GM12892 (cell line): ENCODE measurements around the gene FAM163B.

Source experiments
- POLR2A ChIP-seq: IDR thresholded peaks from 2 replicates; pipeline ENCODE4 v1.6.1; 2011; ENCODE audit warnings: low read depth, low read length, control low read depth
- POLR2AphosphoS5 ChIP-seq: IDR thresholded peaks from 2 replicates; pipeline ENCODE4 v1.6.1; 2011; ENCODE audit warnings: low read depth, low read length, control low read depth
- TAF1 ChIP-seq: IDR thresholded peaks from 2 replicates; pipeline ENCODE4 v1.6.1; 2011; ENCODE audit warnings: low read depth, mild to moderate bottlenecking, control low read depth, low read length, borderline replicate concordance

- TF ChIP-seq TAF1, result no peak
- TF ChIP-seq POLR2A, result no peak
- no peak for TF ChIP-seq POLR2AphosphoS5
Observed at GRCh38 chr9:133640160-133640559, 31.0 kb upstream of the FAM163B start.
